Medulla oblongata (tissue), 1 donor: ENCODE data around the gene APLP2.
A peak's percentile ranks its signal among the peaks of the same experiment; 100 is the strongest.

Source experiments
- DNase-seq: peaks from one replicate; pipeline ENCODE4 v3.0.0-alpha.2; 2015; ENCODE audit errors: extremely low spot score

APLP2 gene

DNA sequence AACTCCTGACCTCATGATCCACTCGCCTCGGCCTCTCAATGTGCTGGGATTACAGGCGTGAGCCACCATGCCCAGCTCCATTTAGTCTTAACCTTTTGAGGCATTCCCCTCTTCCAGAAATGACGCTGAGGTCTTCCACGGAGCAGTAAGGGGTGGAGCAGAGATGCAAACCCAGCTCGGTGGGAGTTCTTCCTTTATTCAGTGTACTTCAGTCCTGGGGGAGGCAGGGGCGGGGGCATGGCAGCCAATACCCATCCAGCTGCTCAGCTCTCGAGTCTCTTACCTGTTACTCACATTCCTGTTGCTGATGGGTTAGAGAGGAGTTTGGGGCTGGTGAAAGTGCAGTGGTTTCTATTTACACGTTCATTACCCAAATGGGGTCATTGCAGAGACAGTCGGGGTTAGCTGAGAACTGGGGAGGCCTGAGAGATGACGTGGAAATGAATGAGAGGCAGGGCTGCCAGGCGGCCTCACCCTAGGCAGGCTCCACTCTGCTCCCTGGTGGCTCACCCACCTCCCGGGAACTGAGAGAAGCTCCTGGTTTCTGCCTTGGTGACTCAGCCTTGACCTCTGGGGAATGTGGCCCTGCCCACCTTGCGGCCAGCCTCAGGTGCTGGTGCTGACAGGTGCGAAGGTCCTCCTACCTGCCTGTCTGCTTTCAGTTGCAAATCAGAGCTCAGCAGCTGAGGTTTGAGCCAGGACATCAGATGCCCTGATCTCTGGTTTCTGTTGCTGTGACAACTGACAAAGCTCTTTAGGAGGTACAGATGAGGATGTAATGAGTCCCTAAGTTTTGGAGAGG, 76.5 kb downstream of the APLP2 start:
- DNase-seq = peak; percentile 32

DNA sequence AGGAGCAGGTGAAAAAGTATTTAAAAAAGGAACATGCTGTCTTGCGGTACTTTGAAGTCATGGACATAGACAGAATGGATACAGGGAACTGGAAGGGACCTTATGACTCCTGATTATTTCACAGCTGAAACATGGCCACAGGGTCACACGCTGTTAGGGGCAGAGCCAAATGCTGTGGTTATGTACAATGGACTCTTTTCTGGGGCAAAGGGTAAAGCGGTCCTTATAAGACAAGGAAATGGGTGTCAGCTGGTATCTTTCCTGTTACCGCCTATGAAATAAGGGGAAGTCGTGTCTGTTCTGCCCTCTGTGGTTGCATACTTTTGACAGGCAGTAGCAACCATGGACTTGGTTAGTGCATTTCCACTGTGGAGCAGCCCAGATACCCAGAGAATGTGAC, 77.1 kb downstream of the APLP2 start:
- peak; percentile 92 for DNase-seq

DNA sequence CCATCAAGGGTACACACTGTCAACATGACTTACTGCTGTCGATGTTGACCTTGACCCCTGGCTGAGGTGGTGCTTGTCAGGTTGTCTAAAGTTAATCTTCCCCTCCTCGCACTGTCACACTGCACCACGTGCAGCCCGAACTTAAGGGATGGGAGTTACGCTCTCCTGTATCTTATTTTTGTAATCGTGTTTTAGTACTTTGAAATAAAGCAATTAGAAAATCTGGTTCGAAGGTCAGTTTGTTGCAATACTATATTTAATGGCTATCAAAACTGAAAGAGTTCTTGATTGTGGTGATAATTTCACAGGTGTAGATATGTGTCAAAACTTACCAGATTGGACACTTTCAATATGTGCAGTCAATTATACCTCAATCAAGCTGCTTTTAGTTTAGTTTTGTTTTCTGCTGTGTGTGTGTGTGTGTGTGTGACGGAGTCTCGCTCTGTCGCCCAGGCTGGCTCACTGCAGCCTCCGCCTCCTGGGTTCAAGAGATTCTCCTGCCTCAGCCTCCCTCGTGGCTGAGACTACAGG, 79.2 kb downstream of the APLP2 start:
- no peak for DNase-seq

- no peak for DNase-seq
These were observed 81.1 kb downstream of the APLP2 start for GRCh38 chr11:130150790-130151189.

DNA sequence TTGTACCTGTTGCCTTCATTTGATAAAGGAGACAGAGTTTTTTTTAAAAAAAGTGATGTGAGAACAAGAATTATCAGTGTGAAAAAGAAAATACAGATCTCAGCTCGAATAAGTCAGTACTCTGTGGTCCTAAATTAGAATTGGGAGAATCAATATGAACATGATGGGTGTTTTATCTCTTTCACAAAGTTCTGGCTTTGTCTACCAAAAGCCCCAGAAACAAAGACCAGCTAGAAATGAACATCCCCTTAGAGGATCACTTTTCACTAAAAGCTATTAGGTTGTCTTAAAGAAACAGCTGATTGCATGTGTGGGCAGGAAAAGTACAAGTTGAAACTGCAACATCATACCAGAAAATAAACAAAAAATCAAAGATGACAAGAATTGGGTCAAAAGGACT, 81.5 kb downstream of the APLP2 start:
- no peak for DNase-seq

GRCh38 chr11:130156108-130157022, 86.7 kb downstream of the APLP2 start:
- no peak for DNase-seq

GRCh38 chr11:130157101-130157500, 87.4 kb downstream of the APLP2 start:
- no peak for DNase-seq

- no peak for DNase-seq
These were observed 88.1 kb downstream of the APLP2 start for GRCh38 chr11:130157840-130158239.

DNA sequence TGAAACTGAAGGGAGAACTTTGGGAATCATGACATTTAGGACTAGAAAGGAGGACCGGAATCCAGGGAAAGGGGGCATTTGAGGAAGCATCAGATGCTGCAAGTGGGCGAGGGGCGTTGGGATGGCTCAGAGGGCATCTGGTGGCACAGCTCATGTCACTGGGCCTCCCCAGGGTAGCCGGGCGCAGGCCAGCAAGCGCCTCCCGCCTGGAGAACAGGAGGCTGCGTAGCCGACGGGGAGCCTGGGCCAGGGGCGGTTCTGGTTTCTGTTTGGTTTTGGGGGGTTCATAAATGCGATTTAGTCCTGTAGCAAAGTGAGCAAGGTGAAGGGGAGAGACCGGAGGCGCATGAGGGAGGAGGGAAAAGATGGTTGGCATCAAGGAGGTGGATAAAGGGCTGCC, 89.4 kb downstream of the APLP2 start:
- DNase-seq = no peak

GRCh38 chr11:130159657-130160497, 90.2 kb downstream of the APLP2 start, which contains the start of gene ST14:
Gene ST14, plus strand, starts transcription at chr11:130159782. Its CDS starts 198 bp downstream, at chr11:130159980.
- no peak for DNase-seq

GRCh38 chr11:130160498-130161155, 90.9 kb downstream of the APLP2 start:
- DNase-seq = no peak

- DNase-seq = no peak
These were observed 91.9 kb downstream of the APLP2 start for GRCh38 chr11:130161441-130162145.

GRCh38 chr11:130162733-130163132, 93.0 kb downstream of the APLP2 start:
- DNase-seq = no peak

DNA sequence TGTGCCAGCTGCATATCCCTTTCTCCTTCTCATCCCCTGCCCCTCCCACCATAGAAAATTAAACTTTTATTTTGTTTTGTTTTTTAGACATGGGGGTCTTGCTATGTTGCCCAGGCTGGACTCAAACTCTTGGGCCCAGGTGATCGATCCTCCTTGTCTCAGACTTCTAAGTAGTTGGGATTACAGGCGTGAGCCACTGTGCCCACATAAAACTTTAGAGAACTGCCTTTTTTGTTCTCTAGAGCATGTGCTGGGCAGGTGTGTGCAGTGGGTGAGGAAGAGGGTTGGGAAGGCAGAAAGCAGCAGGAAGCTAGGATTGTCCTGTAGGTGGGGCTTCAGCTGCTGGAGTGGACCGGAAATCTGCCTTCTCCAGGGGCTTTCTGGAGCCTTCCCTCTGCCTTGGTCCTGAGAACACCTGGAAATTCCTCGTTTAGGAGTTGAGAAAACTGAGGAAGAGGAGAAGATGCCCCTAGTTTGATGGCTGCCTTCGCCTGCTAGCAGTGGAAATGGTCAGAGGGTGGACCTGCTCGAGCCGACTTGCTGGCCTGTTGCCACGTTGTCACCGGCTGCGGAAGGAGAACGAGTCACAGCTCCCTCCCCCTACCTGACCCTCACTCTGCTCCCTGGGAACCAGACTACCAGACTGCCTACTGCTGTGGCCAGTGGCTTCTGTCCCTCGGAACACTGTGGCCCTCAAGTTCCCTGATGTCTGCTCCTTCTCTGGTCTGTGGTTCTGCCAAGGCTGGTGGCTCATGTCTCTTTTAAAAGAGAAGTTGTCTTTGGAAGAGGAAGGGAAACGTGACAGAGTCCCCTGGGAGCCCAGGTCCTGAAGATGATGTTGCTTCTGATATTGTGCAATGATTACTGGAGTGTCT, 93.9 kb downstream of the APLP2 start:
- DNase-seq = no peak

DNA sequence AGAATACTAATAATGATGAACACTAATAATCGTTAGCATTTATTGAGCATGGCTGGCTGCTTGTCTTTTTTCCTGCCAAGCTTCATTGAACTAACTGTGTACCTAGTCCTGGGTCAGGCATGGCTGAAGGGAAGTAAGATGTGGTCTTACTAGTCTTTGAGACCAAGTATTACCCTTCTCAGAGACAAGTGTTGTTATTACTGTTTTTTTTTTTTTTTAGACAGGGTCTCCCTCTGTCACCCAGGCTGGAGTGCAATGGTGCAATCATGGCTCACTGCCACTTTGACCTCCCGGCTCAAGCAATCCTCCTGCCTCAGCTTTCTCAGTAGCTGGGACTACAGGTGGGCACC, 94.5 kb downstream of the APLP2 start:
- no peak for DNase-seq

GRCh38 chr11:130165601-130166456, 96.1 kb downstream of the APLP2 start:
- DNase-seq = no peak

GRCh38 chr11:130166457-130166784, 96.7 kb downstream of the APLP2 start:
- no peak for DNase-seq

DNA sequence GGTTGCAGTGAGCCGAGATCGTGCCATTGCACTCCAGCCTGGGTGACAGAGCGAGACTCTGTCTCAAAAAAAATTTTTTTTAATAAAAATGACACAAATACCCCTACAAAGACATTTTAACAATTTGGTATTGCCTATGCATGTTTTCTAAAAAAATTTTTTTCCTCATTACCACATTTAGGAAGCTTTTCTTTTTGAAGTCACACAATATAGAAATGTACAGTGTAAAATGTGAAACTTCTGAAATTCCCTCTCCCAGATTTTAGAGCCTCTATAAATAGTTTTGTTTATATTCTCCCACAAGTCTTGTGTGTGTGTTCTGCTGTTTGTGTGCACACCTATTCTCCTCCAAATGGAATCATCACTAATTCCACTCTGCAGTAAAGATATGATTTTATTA, 97.5 kb downstream of the APLP2 start:
- DNase-seq = no peak

- no peak for DNase-seq
These were observed 98.4 kb downstream of the APLP2 start for GRCh38 chr11:130168105-130168504.
